ENCODE data around the gene SLC25A51.
"Not testable (repeated sequence)": the region's sequence is repeated elsewhere in the genome, so short reads cannot be mapped to it uniquely, and the experiment has no call there.

GRCh38 chr9:37909836-37910235 lies 5.9 kb upstream of the SLC25A51 start:
- not testable (repeated sequence) for TF ChIP-seq CTCF (IDR thresholded peaks at IDR 0.05; ENCODE audit: low read length); EZH2 (optimal IDR thresholded peaks at IDR 0.05; ENCODE audit: low read depth, low read length)
